Fibroblast of mammary gland (primary cell): ENCODE measurements around the gene HOXD13.

ENCODE experiments used
- DNase-seq: peaks from one replicate; pipeline ENCODE4 v3.0.0-alpha.2; 2010; ENCODE audit warnings: low read depth
- H3K4me3 ChIP-seq: 2 replicates; pipeline ENCODE4 v1.5.1; 2011; ENCODE audit warnings: low read depth, mild to moderate bottlenecking, low read length, moderate library complexity; ENCODE audit not compliant: control insufficient read depth
- CTCF ChIP-seq: conservative IDR thresholded peaks from 2 replicates; pipeline ENCODE4 v1.5.1; 2011; ENCODE audit warnings: low read depth, low read length, inconsistent platforms; ENCODE audit not compliant: control insufficient read depth, insufficient read depth

HOXD13 gene

GRCh38 chr2:176107731-176108181 is 15.2 kb downstream of the HOXD13 start:
- H3K4me3 ChIP-seq: no peak overlapping the region
- no peak for TF ChIP-seq CTCF
- DNase-seq: no peak

DNA sequence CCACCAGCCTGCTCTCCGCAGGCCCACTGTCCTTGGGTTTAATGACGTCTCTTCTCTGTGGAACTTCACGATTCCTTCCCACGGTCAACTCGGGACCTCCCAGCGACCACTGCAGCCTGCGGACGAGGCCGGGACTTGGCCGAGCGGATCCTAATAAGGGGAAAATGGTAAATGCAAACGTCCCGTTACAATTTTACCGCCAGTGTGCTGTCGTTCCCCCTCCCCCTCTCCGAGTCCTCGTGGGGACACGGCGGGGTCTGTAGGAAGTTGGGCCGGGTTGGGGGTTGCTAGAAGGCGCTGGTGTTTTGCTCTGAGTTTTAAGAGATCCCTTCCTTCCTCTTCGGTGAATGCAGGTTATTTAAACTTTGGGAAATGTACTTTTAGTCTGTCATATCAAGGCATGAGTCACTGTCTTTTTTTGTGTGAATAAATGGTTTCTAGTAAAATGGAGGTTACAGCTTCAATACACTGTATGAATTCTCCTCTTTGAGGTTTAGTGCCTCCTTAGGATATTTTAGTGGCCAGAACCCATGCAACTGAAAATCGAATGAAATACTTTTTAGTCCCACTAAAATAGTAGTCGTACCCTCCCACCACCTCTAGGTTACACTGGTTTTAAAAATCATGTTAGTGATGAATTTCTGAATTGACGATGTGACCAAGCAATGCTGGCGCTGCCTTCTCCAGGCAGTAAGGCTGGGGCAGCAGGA is 16.8 kb downstream of the HOXD13 start:
- no peak overlapping the region for H3K4me3 ChIP-seq
- TF ChIP-seq CTCF: no peak
- no peak for DNase-seq

GRCh38 chr2:176109946-176110345 is 17.4 kb downstream of the HOXD13 start:
- DNase-seq: no peak
- no peak for TF ChIP-seq CTCF
- no peak overlapping the region for H3K4me3 ChIP-seq

DNA sequence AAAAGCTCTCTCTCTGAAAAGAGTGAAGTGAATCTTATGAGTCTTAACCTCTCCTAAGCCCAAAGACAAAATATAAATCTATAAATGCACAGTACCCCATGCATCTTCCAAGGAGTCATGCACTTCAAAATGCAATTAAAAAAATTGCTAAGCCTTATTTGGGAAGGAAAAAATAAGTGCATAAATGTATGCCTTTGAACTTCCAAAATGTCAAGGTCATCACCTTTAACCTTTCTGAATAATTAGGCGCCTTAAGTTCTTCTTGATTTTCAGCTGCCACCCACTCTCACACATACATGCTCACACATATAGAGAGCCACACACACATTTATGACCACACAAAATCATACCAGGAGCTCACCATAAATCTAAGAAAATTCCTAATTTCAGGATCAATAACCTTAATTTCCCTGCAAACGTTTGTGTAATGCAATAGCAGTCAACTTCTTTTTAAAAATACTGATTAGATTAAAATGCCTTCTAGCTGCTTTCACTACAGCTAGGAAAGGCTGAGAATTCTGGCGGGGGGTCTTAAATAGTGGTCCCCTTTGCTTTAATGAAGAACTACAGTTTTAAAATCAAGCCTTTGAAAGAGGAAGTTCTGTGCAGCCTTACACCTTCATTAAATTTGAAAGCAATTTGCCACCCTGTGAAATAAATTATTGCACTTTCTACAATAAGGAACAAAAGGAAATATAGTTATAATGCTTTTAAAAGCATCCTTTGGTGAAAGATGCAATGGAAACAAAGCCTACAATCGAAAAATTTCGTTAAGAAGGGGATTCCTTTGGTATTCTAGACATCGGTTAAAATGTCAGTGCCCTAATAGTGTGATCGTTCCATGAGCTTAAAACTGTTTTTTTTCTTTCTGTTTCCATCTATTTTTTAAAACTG is 18.1 kb downstream of the HOXD13 start:
- TF ChIP-seq CTCF: no peak
- no peak overlapping the region for H3K4me3 ChIP-seq
- DNase-seq: no peak

- TF ChIP-seq CTCF: peak; percentile 85
- H3K4me3 ChIP-seq: no peak overlapping the region
- DNase-seq: peak; percentile 67
These were observed 18.8 kb downstream of the HOXD13 start for GRCh38 chr2:176111309-176111663.

DNA sequence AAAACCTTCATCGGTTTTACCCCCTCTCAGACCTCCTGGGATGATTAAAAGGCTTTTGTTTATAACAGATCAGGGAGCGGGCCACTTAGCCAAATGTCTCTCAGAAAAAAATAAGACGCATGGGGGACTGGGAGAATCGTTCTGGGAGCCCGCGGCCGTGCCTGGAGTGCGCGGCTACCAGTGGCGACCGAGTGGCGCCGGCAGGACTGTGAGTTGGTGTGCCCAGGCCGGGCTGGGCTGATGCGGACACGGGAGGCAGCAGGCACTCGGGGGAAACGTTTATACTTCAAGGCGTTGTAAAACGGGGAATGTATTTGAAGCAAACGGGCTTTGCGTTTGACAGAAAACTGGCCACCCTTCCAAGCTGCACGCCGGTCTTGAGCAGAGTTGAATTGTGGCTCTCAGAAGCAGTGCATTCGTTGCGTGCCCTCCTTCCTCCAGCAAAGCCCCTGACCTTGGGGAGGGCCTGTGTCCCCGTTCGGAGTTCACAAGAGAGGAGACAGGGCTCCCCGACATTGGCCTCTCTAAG is 19.4 kb downstream of the HOXD13 start:
- no peak overlapping the region for H3K4me3 ChIP-seq

More for the DNA sequence above, 19.4 kb downstream of the HOXD13 start:
- no peak for DNase-seq
- TF ChIP-seq CTCF: no peak
